MM.1S (cell line): ENCODE measurements around the gene ACE.
A peak's percentile ranks its signal among the peaks of the same experiment; 100 is the strongest.

Source experiments
- DNase-seq: peaks from one replicate; pipeline ENCODE4 v3.0.0-alpha.2; 2015
- H2AFZ ChIP-seq: fragments of 300-600 bp; sonication (generic); 2 replicates; pipeline ENCODE4 v1.6.0; 2016; ENCODE audit warnings: antibody characterized with exemption, low read length
- H3F3A ChIP-seq: fragments of 300-600 bp; sonication (generic); 2 replicates; pipeline ENCODE4 v1.6.1; 2016; ENCODE audit warnings: mild to moderate bottlenecking, antibody characterized with exemption, low read length, moderate library complexity, mixed read lengths; ENCODE audit not compliant: insufficient read depth
- H3K27ac ChIP-seq: fragments of 300-600 bp; sonication (generic); 2 replicates; pipeline ENCODE4 v1.5.1; 2016; ENCODE audit warnings: mild to moderate bottlenecking, low read length
- H3K27me3 ChIP-seq: fragments of 300-600 bp; sonication (generic); replicated peaks from 2 replicates; pipeline ENCODE4 v1.6.0; 2016; ENCODE audit warnings: low read length; ENCODE audit not compliant: insufficient read depth
- H3K36me3 ChIP-seq: fragments of 300-600 bp; sonication (generic); replicated peaks from 2 replicates; pipeline ENCODE4 v1.6.1; 2016; ENCODE audit warnings: mild to moderate bottlenecking, low read length, mixed read lengths; ENCODE audit not compliant: insufficient read depth
- H3K4me1 ChIP-seq: fragments of 300-600 bp; sonication (generic); 2 replicates; pipeline ENCODE4 v1.6.1; 2016; ENCODE audit warnings: low read length, mixed read lengths
- H3K4me2 ChIP-seq: fragments of 300-600 bp; sonication (generic); 2 replicates; pipeline ENCODE4 v1.6.0; 2016; ENCODE audit warnings: low read depth, low read length
- H3K4me3 ChIP-seq: fragments of 300-600 bp; sonication (generic); 2 replicates; pipeline ENCODE4 v1.5.1; 2016; ENCODE audit warnings: low read length, mixed read lengths
- H3K79me2 ChIP-seq: fragments of 300-600 bp; sonication (generic); 2 replicates; pipeline ENCODE4 v1.6.1; 2016; ENCODE audit warnings: mixed run types, low read length, mixed read lengths
- H3K9ac ChIP-seq: fragments of 300-600 bp; sonication (generic); 2 replicates; pipeline ENCODE4 v1.6.1; 2016; ENCODE audit warnings: low read length, mixed read lengths
- H3K9me2 ChIP-seq: fragments of 300-600 bp; sonication (generic); replicated peaks from 2 replicates; pipeline ENCODE4 v1.6.1; 2016; ENCODE audit warnings: mild to moderate bottlenecking, low read length, mixed read lengths; ENCODE audit not compliant: insufficient read depth
- H3K9me3 ChIP-seq: fragments of 300-600 bp; sonication (generic); replicated peaks from 2 replicates; pipeline ENCODE4 v1.6.1; 2016; ENCODE audit warnings: mild to moderate bottlenecking, low read length, mixed read lengths; ENCODE audit not compliant: insufficient read depth
- H4K20me1 ChIP-seq: fragments of 300-600 bp; sonication (generic); 2 replicates; pipeline ENCODE4 v1.6.1; 2016; ENCODE audit warnings: mild to moderate bottlenecking, low read length, moderate library complexity, mixed read lengths; ENCODE audit not compliant: insufficient read depth
- CTCF ChIP-seq: fragments of 300-600 bp; sonication (generic); IDR thresholded peaks from 2 replicates; pipeline ENCODE4 v1.5.1; 2016; ENCODE audit warnings: antibody characterized with exemption, low read length, mixed read lengths
- EZH2 ChIP-seq: fragments of 300-600 bp; sonication (generic); optimal IDR thresholded peaks from 2 replicates; pipeline ENCODE3; 2017; ENCODE audit warnings: low read depth, mild to moderate bottlenecking, antibody characterized with exemption, low read length, mixed read lengths
- EZH2phosphoT487 ChIP-seq: fragments of 300-600 bp; sonication (generic); IDR thresholded peaks from 2 replicates; pipeline ENCODE4 v1.6.1; 2018; ENCODE audit warnings: antibody characterized with exemption, low read length

ACE gene

GRCh38 chr17:63448655-63449054 is 28.2 kb upstream of the ACE start:
- no peaks in the 10 kb centered on the region for H3K9me3 ChIP-seq
- H3K4me1 ChIP-seq: 0 out of 2 replicates have a peak, but pooled peaks cover 4% of the 10 kb centered on the region
- no peak overlapping the region for H3K4me2 ChIP-seq
- no peaks in the 10 kb centered on the region for H4K20me1 ChIP-seq
- H3K9me2 ChIP-seq: no peaks in the 10 kb centered on the region
- no peak overlapping the region for H3K27ac ChIP-seq
- H3K79me2 ChIP-seq: no peaks in the 10 kb centered on the region
- 0 out of 2 replicates have a peak, but pooled peaks cover 4% of the 10 kb centered on the region for H3K27me3 ChIP-seq
- H2AFZ ChIP-seq: no peak overlapping the region
- H3K9ac ChIP-seq: no peak overlapping the region
- TF ChIP-seq EZH2 (no peak), CTCF (no peak), EZH2phosphoT487 (no peak)
- no peaks in the 10 kb centered on the region for H3K36me3 ChIP-seq
- H3F3A ChIP-seq: no peaks in the 10 kb centered on the region; the same call in 1 of the 2 replicates
- no peak for DNase-seq
- no peak overlapping the region for H3K4me3 ChIP-seq

GRCh38 chr17:63450551-63450950 is 26.3 kb upstream of the ACE start:
- H3K9ac ChIP-seq: no peak overlapping the region

GRCh38 chr17:63451150-63451549 is 25.7 kb upstream of the ACE start:
- H3K27me3 ChIP-seq: peaks cover 7% of the 10 kb centered on the region; the same call in 1 of the 2 replicates
- no peak overlapping the region for H3K4me3 ChIP-seq
- no peaks in the 10 kb centered on the region for H3K9me3 ChIP-seq
- no peak overlapping the region for H2AFZ ChIP-seq
- TF ChIP-seq EZH2: no peak
- TF ChIP-seq CTCF: no peak
- TF ChIP-seq EZH2phosphoT487: no peak
- no peaks in the 10 kb centered on the region for H3K9me2 ChIP-seq
- 0 out of 2 replicates have a peak, but pooled peaks cover 4% of the 10 kb centered on the region for H3K4me1 ChIP-seq
- DNase-seq: no peak
- H3K4me2 ChIP-seq: no peak overlapping the region
- no peaks in the 10 kb centered on the region for H3K79me2 ChIP-seq
- H3K36me3 ChIP-seq: no peaks in the 10 kb centered on the region
- no peak overlapping the region for H3K9ac ChIP-seq
- H4K20me1 ChIP-seq: no peaks in the 10 kb centered on the region
- H3F3A ChIP-seq: no peaks in the 10 kb centered on the region; the same call in 1 of the 2 replicates
- H3K27ac ChIP-seq: no peak overlapping the region

More at GRCh38 chr17:63450551-63450950, 26.3 kb upstream of the ACE start:
- Histone ChIP-seq H3F3A (no peaks in the 10 kb centered on the region; the same call in 1 of the 2 replicates), H3K9me2 (no peaks in the 10 kb centered on the region), H3K79me2 (no peaks in the 10 kb centered on the region), H3K9me3 (no peaks in the 10 kb centered on the region), H2AFZ (0 out of 2 replicates have a peak overlapping the region, but pooled peaks have one; percentile 19), H3K36me3 (no peaks in the 10 kb centered on the region), H3K27me3 (peaks cover 7% of the 10 kb centered on the region; the same call in 1 of the 2 replicates), H4K20me1 (no peaks in the 10 kb centered on the region), H3K4me3 (no peak overlapping the region), H3K27ac (no peak overlapping the region), H3K4me2 (no peak overlapping the region), H3K4me1 (0 out of 2 replicates have a peak, but pooled peaks cover 4% of the 10 kb centered on the region)
- DNase-seq: no peak
- TF ChIP-seq EZH2 (no peak), CTCF (no peak), EZH2phosphoT487 (no peak)
